ENCODE data around the gene TMEM86A.
"Not testable (repeated sequence)": the region's sequence is repeated elsewhere in the genome, so short reads cannot be mapped to it uniquely, and the experiment has no call there.

Gene TMEM86A

GRCh38 chr11:18698341-18699268, at the start of gene TMEM86A:
TSS of gene TMEM86A (plus strand) at chr11:18698779. CDS start at chr11:18698887, 108 bp downstream.
- peak; percentile 79 to 90 for DNase-seq (ENCODE audit: low read depth in 2 of 2)

- DNase-seq (ENCODE audit: low read depth in 2 of 2) = no peak
Observed at GRCh38 chr11:18650353-18650752, 48.2 kb upstream of the TMEM86A start.

GRCh38 chr11:18650859-18651557, 47.6 kb upstream of the TMEM86A start:
- DNase-seq (ENCODE audit: low read depth in 2 of 2) = no peak

GRCh38 chr11:18657673-18658072, 40.9 kb upstream of the TMEM86A start:
- DNase-seq (ENCODE audit: low read depth in 2 of 2) = no peak

GRCh38 chr11:18665353-18665872, 33.2 kb upstream of the TMEM86A start:
- DNase-seq (ENCODE audit: low read depth in 2 of 2) = not testable (repeated sequence)

- DNase-seq (ENCODE audit: low read depth in 2 of 2) = no peak
Observed at GRCh38 chr11:18668131-18668530, 30.4 kb upstream of the TMEM86A start.

- DNase-seq (ENCODE audit: low read depth in 2 of 2) = peak in 1 of 2 donors; percentile 9
Observed at GRCh38 chr11:18669219-18669596, 29.4 kb upstream of the TMEM86A start.

- DNase-seq (ENCODE audit: low read depth in 2 of 2) = no peak
Observed at GRCh38 chr11:18669711-18670110, 28.9 kb upstream of the TMEM86A start.

GRCh38 chr11:18671246-18671645, 27.3 kb upstream of the TMEM86A start:
- no peak for DNase-seq (ENCODE audit: low read depth in 2 of 2)

- DNase-seq (ENCODE audit: low read depth in 2 of 2) = peak in 1 of 2 donors; percentile 23
Observed at GRCh38 chr11:18672209-18672608, 26.4 kb upstream of the TMEM86A start.

GRCh38 chr11:18676803-18677202, 21.8 kb upstream of the TMEM86A start:
- no peak for DNase-seq (ENCODE audit: low read depth in 2 of 2)

GRCh38 chr11:18677560-18677959, 21.0 kb upstream of the TMEM86A start:
- no peak for DNase-seq (ENCODE audit: low read depth in 2 of 2)

GRCh38 chr11:18681949-18682348, 16.6 kb upstream of the TMEM86A start:
- DNase-seq (ENCODE audit: low read depth in 2 of 2) = not testable (repeated sequence)

- no peak for DNase-seq (ENCODE audit: low read depth in 2 of 2)
Observed at GRCh38 chr11:18682466-18682865, 16.1 kb upstream of the TMEM86A start.

- DNase-seq (ENCODE audit: low read depth in 2 of 2) = no peak
Observed at GRCh38 chr11:18684267-18684666, 14.3 kb upstream of the TMEM86A start.

GRCh38 chr11:18691467-18692140, 7.0 kb upstream of the TMEM86A start:
- DNase-seq (ENCODE audit: low read depth in 2 of 2) = not testable (repeated sequence)

- no peak for DNase-seq (ENCODE audit: low read depth in 2 of 2)
Observed at GRCh38 chr11:18692941-18693760, 5.4 kb upstream of the TMEM86A start.

- DNase-seq (ENCODE audit: low read depth in 2 of 2) = no peak
Observed at GRCh38 chr11:18696638-18697225, 1.8 kb upstream of the TMEM86A start.

- DNase-seq (ENCODE audit: low read depth in 2 of 2) = no peak
Observed at GRCh38 chr11:18697576-18697975, 1.0 kb upstream of the TMEM86A start.

- DNase-seq (ENCODE audit: low read depth in 2 of 2) = no peak
Observed at GRCh38 chr11:18699269-18699596, 654 bp downstream of the TMEM86A start.

GRCh38 chr11:18699848-18700261, 1.3 kb downstream of the TMEM86A start:
- DNase-seq (ENCODE audit: low read depth in 2 of 2) = no peak
